Adrenal gland (tissue), 5 donors: ENCODE data around the gene SIAH3.

Experiments
- POLR2A ChIP-seq, 2 donors: fragments of 450-650 bp; IDR thresholded peaks; one replicate each; pipeline ENCODE4 v1.6.1; 2017; ENCODE audit warnings: antibody characterized with exemption in 2 of 2, mild to moderate bottlenecking in 2 of 2, moderate library complexity in 1 of 2
- TF ChIP-seq, protein P1 (sequence below), 6 experiments: fragments of 450-650 bp in 4 of 6; fragments of 200-600 bp in 2 of 6; sonication (generic) in 1 of 6; IDR thresholded peaks; 1 replicate in 5 of 6; 2 replicates in 1 of 6; pipeline versions ENCODE4 v1.5.1 to v1.8.0; 2016 to 2021; ENCODE audit warnings: antibody characterized with exemption in 6 of 6, mild to moderate bottlenecking in 2 of 6, moderate library complexity in 1 of 6
- donor health status: DM: no; HTN: no; CAD: no.

- TF ChIP-seq, protein P1, sequence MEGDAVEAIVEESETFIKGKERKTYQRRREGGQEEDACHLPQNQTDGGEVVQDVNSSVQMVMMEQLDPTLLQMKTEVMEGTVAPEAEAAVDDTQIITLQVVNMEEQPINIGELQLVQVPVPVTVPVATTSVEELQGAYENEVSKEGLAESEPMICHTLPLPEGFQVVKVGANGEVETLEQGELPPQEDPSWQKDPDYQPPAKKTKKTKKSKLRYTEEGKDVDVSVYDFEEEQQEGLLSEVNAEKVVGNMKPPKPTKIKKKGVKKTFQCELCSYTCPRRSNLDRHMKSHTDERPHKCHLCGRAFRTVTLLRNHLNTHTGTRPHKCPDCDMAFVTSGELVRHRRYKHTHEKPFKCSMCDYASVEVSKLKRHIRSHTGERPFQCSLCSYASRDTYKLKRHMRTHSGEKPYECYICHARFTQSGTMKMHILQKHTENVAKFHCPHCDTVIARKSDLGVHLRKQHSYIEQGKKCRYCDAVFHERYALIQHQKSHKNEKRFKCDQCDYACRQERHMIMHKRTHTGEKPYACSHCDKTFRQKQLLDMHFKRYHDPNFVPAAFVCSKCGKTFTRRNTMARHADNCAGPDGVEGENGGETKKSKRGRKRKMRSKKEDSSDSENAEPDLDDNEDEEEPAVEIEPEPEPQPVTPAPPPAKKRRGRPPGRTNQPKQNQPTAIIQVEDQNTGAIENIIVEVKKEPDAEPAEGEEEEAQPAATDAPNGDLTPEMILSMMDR (IDR thresholded peaks at IDR 0.05), result no peak
- no peak for TF ChIP-seq POLR2A (IDR thresholded peaks at IDR 0.05)
Observed at GRCh38 chr13:45763419-45763818, 88.1 kb downstream of the SIAH3 start.
